ENCODE results near the gene ATP2C1. TPM values are rescaled to one million over a fixed set of nuclear protein-coding genes. Genes with fewer than 3 reads are reported as not detected.

The ATP2C1 gene
- total RNA-seq, 4 donors from 2014 or later: 55.1 to 69.9 (median 64.3) TPM

- no peak overlapping the region for H3K4me3 ChIP-seq
- 92% methylated on average over 5 of the region's 5 CpGs for WGBS
- TF ChIP-seq POLR2AphosphoS5 (IDR thresholded peaks at IDR 0.05) (no peak), CTCF (IDR thresholded peaks at IDR 0.05) (no peak), EP300 (IDR thresholded peaks at IDR 0.05) (no peak), POLR2A (IDR thresholded peaks at IDR 0.05) (no peak)
- no peaks in the 10 kb centered on the region for H3K9me3 ChIP-seq
- no peak for DNase-seq (ENCODE audit: low spot score in 2 of 2)
- peaks cover 35% of the 10 kb centered on the region for H3K36me3 ChIP-seq
- H3K27me3 ChIP-seq: no peaks in the 10 kb centered on the region
- no peaks in the 10 kb centered on the region for H3K4me1 ChIP-seq
- H3K27ac ChIP-seq: no peak overlapping the region
Observed at GRCh38 chr3:130991126-130991525, 97.2 kb downstream of the ATP2C1 start.

GRCh38 chr3:130992344-130992743 lies 98.5 kb downstream of the ATP2C1 start:
- DNase-seq (ENCODE audit: low spot score in 2 of 2): no peak

GRCh38 chr3:130997289-130997688 lies 103.4 kb downstream of the ATP2C1 start:
- TF ChIP-seq POLR2AphosphoS5 (IDR thresholded peaks at IDR 0.05) (no peak), EP300 (IDR thresholded peaks at IDR 0.05) (no peak), POLR2A (IDR thresholded peaks at IDR 0.05) (no peak), CTCF (IDR thresholded peaks at IDR 0.05) (no peak)
- Histone ChIP-seq H3K9me3 (no peaks in the 10 kb centered on the region), H3K27me3 (no peaks in the 10 kb centered on the region), H3K27ac (no peak overlapping the region), H3K36me3 (peaks cover 61% of the 10 kb centered on the region), H3K4me1 (no peaks in the 10 kb centered on the region), H3K4me3 (no peak overlapping the region)
- no peak for DNase-seq (ENCODE audit: low spot score in 2 of 2)
- 91% methylated on average over 7 of the region's 7 CpGs for WGBS

More at GRCh38 chr3:130992344-130992743, 98.5 kb downstream of the ATP2C1 start:
- H3K36me3 ChIP-seq: peaks cover 45% of the 10 kb centered on the region
- H3K9me3 ChIP-seq: no peaks in the 10 kb centered on the region
- TF ChIP-seq CTCF (IDR thresholded peaks at IDR 0.05): no peak
- H3K4me1 ChIP-seq: no peaks in the 10 kb centered on the region
- 72% methylated on average over 3 of the region's 3 CpGs for WGBS
- no peak overlapping the region for H3K4me3 ChIP-seq
- no peak overlapping the region for H3K27ac ChIP-seq
- H3K27me3 ChIP-seq: no peaks in the 10 kb centered on the region

- Histone ChIP-seq H3K27me3 (no peaks in the 10 kb centered on the region), H3K36me3 (peaks cover 64% of the 10 kb centered on the region), H3K9me3 (no peaks in the 10 kb centered on the region), H3K4me3 (no peak overlapping the region), H3K4me1 (no peaks in the 10 kb centered on the region), H3K27ac (no peak overlapping the region)
- TF ChIP-seq CTCF (IDR thresholded peaks at IDR 0.05): no peak
- 83% methylated on average over 1 of the region's 1 CpG for WGBS
- no peak for DNase-seq (ENCODE audit: low spot score in 2 of 2)
Observed at GRCh38 chr3:131001071-131001470, 107.2 kb downstream of the ATP2C1 start.

GRCh38 chr3:131004603-131005002 lies 110.7 kb downstream of the ATP2C1 start:
- H3K9me3 ChIP-seq: no peaks in the 10 kb centered on the region
- H3K4me3 ChIP-seq: no peak overlapping the region
- no peak overlapping the region for H3K27ac ChIP-seq
- no peak for DNase-seq (ENCODE audit: low spot score in 2 of 2)
- H3K36me3 ChIP-seq: peaks cover 45% of the 10 kb centered on the region
- WGBS: 98% methylated on average over 1 of the region's 1 CpG
- TF ChIP-seq CTCF (IDR thresholded peaks at IDR 0.05): no peak
- no peak for TF ChIP-seq POLR2AphosphoS5 (IDR thresholded peaks at IDR 0.05)
- no peak for TF ChIP-seq POLR2A (IDR thresholded peaks at IDR 0.05)
- TF ChIP-seq EP300 (IDR thresholded peaks at IDR 0.05): no peak
- no peaks in the 10 kb centered on the region for H3K4me1 ChIP-seq
- no peaks in the 10 kb centered on the region for H3K27me3 ChIP-seq
